Right kidney (tissue), 9 donors: ENCODE results near the gene IMPG2.
A peak's percentile ranks its signal among the peaks of the same experiment; 100 is the strongest.
"Not testable (repeated sequence)": the region's sequence is repeated elsewhere in the genome, so short reads cannot be mapped to it uniquely, and the experiment has no call there.

ENCODE experiments used
- DNase-seq: peaks from one replicate; pipeline ENCODE4 v3.0.0-alpha.2; 2016
- long read RNA-seq, 8 donors: transcript quantifications; one replicate each; lab custom pipeline, GENCODE V29; 2026

The IMPG2 gene
- long read RNA-seq, donor 1, result 0 reads
- long read RNA-seq, donor 2, result 0 reads
- long read RNA-seq, donor 3, result 0 reads
- long read RNA-seq, donor 4, result 0 reads
- long read RNA-seq, donor 5, result 0 reads
- long read RNA-seq, donor 6, result 0 reads
- long read RNA-seq, donor 7, result 0 reads
- long read RNA-seq, donor 8, result 0 reads

- no peak for DNase-seq
Observed at GRCh38 chr3:101320475-101320874, at the start of gene IMPG2. Gene IMPG2 (minus strand): TSS chr3:101320575. CDS start chr3:101320372, 203 bp downstream.

GRCh38 chr3:101362406-101362805 is 42.0 kb upstream of the IMPG2 start:
- DNase-seq, result no peak

GRCh38 chr3:101351829-101352228 is 31.5 kb upstream of the IMPG2 start:
- no peak for DNase-seq

GRCh38 chr3:101340591-101340990 is 20.2 kb upstream of the IMPG2 start:
- DNase-seq, result no peak

- no peak for DNase-seq
Observed at GRCh38 chr3:101333883-101334282, 13.5 kb upstream of the IMPG2 start.

- no peak for DNase-seq
Observed at GRCh38 chr3:101329016-101329673, 8.8 kb upstream of the IMPG2 start.

GRCh38 chr3:101325393-101326134 is 5.2 kb upstream of the IMPG2 start:
- no peak for DNase-seq

GRCh38 chr3:101319531-101319930 is 844 bp downstream of the IMPG2 start:
- no peak for DNase-seq

GRCh38 chr3:101312545-101312944 is 7.8 kb downstream of the IMPG2 start:
- DNase-seq, result no peak

- DNase-seq, result no peak
Observed at GRCh38 chr3:101311676-101312075, 8.7 kb downstream of the IMPG2 start.

GRCh38 chr3:101310978-101311375 is 9.4 kb downstream of the IMPG2 start:
- DNase-seq, result no peak

- not testable (repeated sequence) for DNase-seq
Observed at GRCh38 chr3:101308147-101308772, 12.1 kb downstream of the IMPG2 start.

- no peak for DNase-seq
Observed at GRCh38 chr3:101303836-101304235, 16.5 kb downstream of the IMPG2 start.

GRCh38 chr3:101303089-101303731 is 17.2 kb downstream of the IMPG2 start:
- DNase-seq, result no peak

GRCh38 chr3:101300073-101300472 is 20.3 kb downstream of the IMPG2 start:
- DNase-seq, result no peak

GRCh38 chr3:101292027-101292426 is 28.3 kb downstream of the IMPG2 start:
- DNase-seq, result no peak

GRCh38 chr3:101288294-101288693 is 32.1 kb downstream of the IMPG2 start:
- DNase-seq, result no peak

GRCh38 chr3:101284757-101285156 is 35.6 kb downstream of the IMPG2 start:
- no peak for DNase-seq

- DNase-seq, result peak; percentile 6
Observed at GRCh38 chr3:101281521-101282030, 38.8 kb downstream of the IMPG2 start.

GRCh38 chr3:101279765-101280385 is 40.5 kb downstream of the IMPG2 start:
- DNase-seq, result no peak

GRCh38 chr3:101279162-101279561 is 41.2 kb downstream of the IMPG2 start:
- no peak for DNase-seq

- no peak for DNase-seq
Observed at GRCh38 chr3:101278727-101279126, 41.6 kb downstream of the IMPG2 start.
